ENCODE results near the gene CCHCR1.

DNA sequence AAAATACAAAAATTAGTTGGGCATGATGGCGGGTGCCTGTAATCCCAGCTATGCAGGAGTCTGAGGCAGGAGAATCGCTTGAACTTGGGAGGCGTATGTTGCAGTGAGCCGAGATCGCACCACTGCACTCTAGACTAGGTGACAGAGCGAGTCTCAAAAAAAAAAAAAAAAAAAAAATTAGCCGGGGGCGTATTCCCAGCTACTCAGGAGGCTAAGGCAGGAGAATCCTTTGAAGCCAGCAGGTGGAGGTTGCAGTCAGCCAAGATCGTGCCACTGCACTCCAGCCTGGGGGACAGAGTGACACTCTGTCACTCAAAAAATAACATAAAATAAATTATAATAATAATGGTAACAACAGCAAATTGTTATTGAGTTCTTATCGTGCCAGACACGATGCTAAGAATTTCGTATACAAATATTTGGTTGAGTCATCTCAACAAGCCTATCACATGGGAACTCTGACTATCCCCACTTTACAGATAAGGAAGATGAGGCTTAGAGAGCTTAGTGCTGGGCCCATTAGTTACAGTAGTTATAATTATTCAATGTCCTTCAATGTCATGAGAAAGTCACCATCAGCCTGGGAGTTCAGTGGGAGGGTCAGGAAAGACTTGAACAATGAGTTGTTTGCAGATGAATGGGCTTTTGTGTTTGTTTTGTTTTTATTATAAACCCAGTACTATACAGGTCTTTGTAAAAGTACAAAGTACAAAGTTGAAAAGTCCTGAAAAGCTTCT, 64.7 kb downstream of the CCHCR1 start:
- TF ChIP-seq, protein P1, sequence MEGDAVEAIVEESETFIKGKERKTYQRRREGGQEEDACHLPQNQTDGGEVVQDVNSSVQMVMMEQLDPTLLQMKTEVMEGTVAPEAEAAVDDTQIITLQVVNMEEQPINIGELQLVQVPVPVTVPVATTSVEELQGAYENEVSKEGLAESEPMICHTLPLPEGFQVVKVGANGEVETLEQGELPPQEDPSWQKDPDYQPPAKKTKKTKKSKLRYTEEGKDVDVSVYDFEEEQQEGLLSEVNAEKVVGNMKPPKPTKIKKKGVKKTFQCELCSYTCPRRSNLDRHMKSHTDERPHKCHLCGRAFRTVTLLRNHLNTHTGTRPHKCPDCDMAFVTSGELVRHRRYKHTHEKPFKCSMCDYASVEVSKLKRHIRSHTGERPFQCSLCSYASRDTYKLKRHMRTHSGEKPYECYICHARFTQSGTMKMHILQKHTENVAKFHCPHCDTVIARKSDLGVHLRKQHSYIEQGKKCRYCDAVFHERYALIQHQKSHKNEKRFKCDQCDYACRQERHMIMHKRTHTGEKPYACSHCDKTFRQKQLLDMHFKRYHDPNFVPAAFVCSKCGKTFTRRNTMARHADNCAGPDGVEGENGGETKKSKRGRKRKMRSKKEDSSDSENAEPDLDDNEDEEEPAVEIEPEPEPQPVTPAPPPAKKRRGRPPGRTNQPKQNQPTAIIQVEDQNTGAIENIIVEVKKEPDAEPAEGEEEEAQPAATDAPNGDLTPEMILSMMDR (conservative IDR thresholded peaks at IDR 0.05; ENCODE audit: low read depth, low read length), result no peak
- TF ChIP-seq EZH2 (IDR thresholded peaks at IDR 0.05; ENCODE audit: low read length, unreplicated experiment), result no peak
- no peak for TF ChIP-seq EZH2phosphoT487 (IDR thresholded peaks at IDR 0.05; ENCODE audit: borderline replicate concordance, low read length)
